Right atrium auricular region (tissue), 2 donors: Measurements from ENCODE around the gene MRPS15. TPM values are rescaled to one million over a fixed set of nuclear protein-coding genes. Genes with fewer than 3 reads are reported as not detected.

Source experiments
- DNase-seq: peaks from one replicate; pipeline ENCODE4 v3.0.0-alpha.2; 2019; ENCODE audit warnings: low spot score
- H3K27ac ChIP-seq, 2 donors: fragments of 200-600 bp; sonication (generic); 1 replicate in 1 of 2; 2 replicates in 1 of 2; pipeline ENCODE4 v1.5.1; 2016 to 2019
- H3K27me3 ChIP-seq, 2 donors: fragments of 200-600 bp; sonication (generic); one replicate each; pipeline versions ENCODE4 v1.5.1 to v1.6.0; 2017 to 2019
- H3K36me3 ChIP-seq: fragments of 200-600 bp; sonication (generic); one replicate; pipeline ENCODE4 v1.5.1; 2016
- H3K4me1 ChIP-seq, 2 donors: fragments of 200-600 bp; sonication (generic); one replicate each; pipeline versions ENCODE4 v1.5.1 to v1.6.0; 2017 to 2019
- H3K4me3 ChIP-seq, 2 donors: fragments of 200-600 bp; sonication (generic); 1 replicate in 1 of 2; 2 replicates in 1 of 2; pipeline ENCODE4 v1.5.1; 2017 to 2019; ENCODE audit warnings: mild to moderate bottlenecking in 1 of 2, moderate library complexity in 1 of 2
- H3K9me3 ChIP-seq, 2 donors: fragments of 200-600 bp; sonication (generic); one replicate each; pipeline ENCODE4 v1.5.1; 2019
- CTCF ChIP-seq, 2 donors: fragments of 200-600 bp; sonication (generic); IDR thresholded peaks; one replicate each; pipeline ENCODE4 v1.5.1; 2019; ENCODE audit warnings: antibody characterized with exemption in 2 of 2
- total RNA-seq, 2 donors: library from RNA; depleted of rRNA; stranded (reverse); fragments of >200 nt; gene quantifications; one replicate each; pipeline ENCODE4 v1.1.0, GENCODE V29; 2016

MRPS15 gene
- total RNA-seq, 2 donors from 2014 or later = 81.4 to 93.4 TPM

GRCh38 chr1:36438715-36439114, 25.5 kb downstream of the MRPS15 start:
- Histone ChIP-seq H3K36me3 (peaks cover 15% of the 10 kb centered on the region), H3K27ac (no peak overlapping the region), H3K27me3 (no peaks in the 10 kb centered on the region), H3K4me3 (no peak overlapping the region), H3K9me3 (no peaks in the 10 kb centered on the region), H3K4me1 (no peaks in the 10 kb centered on the region)
- no peak for DNase-seq
- TF ChIP-seq CTCF (IDR thresholded peaks at IDR 0.05) = no peak

GRCh38 chr1:36436821-36437220, 27.4 kb downstream of the MRPS15 start:
- H3K27me3 ChIP-seq = no peaks in the 10 kb centered on the region
- no peaks in the 10 kb centered on the region for H3K9me3 ChIP-seq
- peaks cover 19% of the 10 kb centered on the region for H3K36me3 ChIP-seq
- TF ChIP-seq CTCF (IDR thresholded peaks at IDR 0.05) = no peak
- no peaks in the 10 kb centered on the region for H3K4me1 ChIP-seq
- H3K27ac ChIP-seq = no peak overlapping the region
- DNase-seq = no peak
- no peak overlapping the region for H3K4me3 ChIP-seq

GRCh38 chr1:36433102-36433501, 31.1 kb downstream of the MRPS15 start:
- H3K4me3 ChIP-seq = no peak overlapping the region
- H3K9me3 ChIP-seq = no peaks in the 10 kb centered on the region
- no peak for DNase-seq
- TF ChIP-seq CTCF (IDR thresholded peaks at IDR 0.05) = no peak
- H3K36me3 ChIP-seq = peaks cover 24% of the 10 kb centered on the region
- H3K27ac ChIP-seq = no peak overlapping the region
- no peaks in the 10 kb centered on the region for H3K27me3 ChIP-seq
- H3K4me1 ChIP-seq = no peaks in the 10 kb centered on the region

- DNase-seq = no peak
- Histone ChIP-seq H3K4me1 (no peaks in the 10 kb centered on the region), H3K27me3 (no peaks in the 10 kb centered on the region), H3K27ac (no peak overlapping the region), H3K9me3 (no peaks in the 10 kb centered on the region), H3K36me3 (peaks cover 21% of the 10 kb centered on the region), H3K4me3 (no peak overlapping the region)
- TF ChIP-seq CTCF (IDR thresholded peaks at IDR 0.05) = no peak
Observed at GRCh38 chr1:36432616-36433015, 31.6 kb downstream of the MRPS15 start.

GRCh38 chr1:36425791-36426190, 38.4 kb downstream of the MRPS15 start:
- Histone ChIP-seq H3K36me3 (peaks cover 12% of the 10 kb centered on the region), H3K9me3 (no peaks in the 10 kb centered on the region), H3K27ac (no peak overlapping the region)

More at GRCh38 chr1:36425791-36426190, 38.4 kb downstream of the MRPS15 start:
- no peak overlapping the region for H3K4me3 ChIP-seq
- no peaks in the 10 kb centered on the region for H3K4me1 ChIP-seq
- DNase-seq = no peak
- no peaks in the 10 kb centered on the region for H3K27me3 ChIP-seq
- TF ChIP-seq CTCF (IDR thresholded peaks at IDR 0.05) = no peak
